Activated CD4-positive, CD25-positive, alpha-beta regulatory T cell treated with anti-CD3 and anti-CD28 coated beads, Interleukin-2, amount 50 U/mL, for 16 hours (primary cell): ENCODE measurements around the gene BAG2.

Experiments used
- DNase-seq: peaks from one replicate; pipeline ENCODE4 v3.0.0-alpha.2; 2020; ENCODE audit warnings: low read depth, low spot score

The BAG2 gene

DNA sequence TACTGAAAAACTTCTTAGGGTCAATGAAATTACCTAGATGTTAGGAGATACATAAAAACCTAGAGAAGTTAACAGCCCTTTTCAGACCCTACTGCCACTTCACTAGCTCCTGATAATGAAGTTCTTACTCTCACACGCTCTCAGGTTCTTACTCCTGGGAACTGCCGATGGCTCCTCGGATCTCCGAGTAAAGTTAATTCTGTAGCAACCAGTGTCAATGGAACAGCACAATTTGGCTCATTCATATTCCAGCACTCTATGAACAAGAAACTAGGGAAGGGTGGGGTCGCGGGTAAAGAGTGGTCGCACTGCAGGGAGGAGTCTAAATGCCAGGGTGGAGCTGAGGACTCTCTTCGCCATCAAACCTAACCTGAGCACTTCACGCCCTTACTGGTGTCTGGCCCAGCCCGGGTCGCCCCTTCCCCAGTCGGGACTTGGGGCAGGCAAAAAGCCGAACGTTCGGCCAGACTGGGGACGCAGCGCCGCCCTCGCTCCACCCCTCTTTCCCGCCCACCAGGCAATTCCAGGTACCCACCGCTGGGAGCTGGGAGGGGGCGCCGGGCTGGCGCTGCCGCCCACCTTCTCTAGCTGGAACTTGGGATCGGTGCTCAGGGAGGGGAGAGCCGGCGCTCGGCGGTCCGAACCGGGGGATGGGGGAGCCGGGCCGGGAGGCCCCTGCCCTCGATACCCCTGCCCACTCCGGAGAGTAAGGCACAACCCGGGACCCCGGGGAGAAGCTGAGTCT lies 49.2 kb downstream of the BAG2 start:
- DNase-seq, result no peak

GRCh38 chr6:57221936-57222742 lies 50.0 kb downstream of the BAG2 start, which contains the start of gene RAB23:
Gene RAB23, minus strand, starts transcription at chr6:57222307. Its CDS starts 11,927 bp downstream, at chr6:57210380.
- peak; percentile 56 for DNase-seq

- DNase-seq, result no peak
Measured at GRCh38 chr6:57222743-57223077, 50.6 kb downstream of the BAG2 start.

- DNase-seq, result no peak
Measured at GRCh38 chr6:57224769-57225515, 52.8 kb downstream of the BAG2 start.

DNA sequence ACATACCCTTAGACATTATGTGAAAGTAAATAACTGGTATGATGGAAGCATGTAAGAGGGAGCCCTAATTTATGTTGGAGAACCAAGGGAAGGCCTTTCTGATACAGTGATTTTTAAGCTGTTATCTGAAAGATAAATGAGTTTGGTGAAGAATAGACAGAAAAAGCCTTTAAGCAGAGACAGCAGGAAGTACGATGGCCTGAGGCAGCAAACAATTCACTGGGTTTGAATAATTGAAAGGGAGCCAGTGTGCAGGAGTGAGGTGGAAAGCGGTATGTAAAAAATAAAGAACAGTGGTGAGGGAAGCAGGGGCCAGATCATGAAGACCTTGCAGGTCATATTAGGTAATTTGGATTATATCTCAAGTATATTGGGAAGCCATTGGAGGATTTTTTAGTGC lies 54.1 kb downstream of the BAG2 start:
- no peak for DNase-seq
